ENCODE data around the gene FUT8. TPM values are rescaled to one million over a fixed set of nuclear protein-coding genes. Genes with fewer than 3 reads are reported as not detected.

The FUT8 gene
- total RNA-seq (100 to 1,000 TPM in 1 of 2 donors, 10 to 100 TPM in 1; 77.0 to 198 TPM), polyA plus RNA-seq (ENCODE audit: insufficient read length in 2 of 2) (10 to 100 TPM; 53.5 to 54.9 TPM)
- long read RNA-seq, donor 1, full-length matches to known transcripts, result 2 of 47 reads
- long read RNA-seq, donor 1, partial matches to known transcripts, result 45 of 47 reads
- long read RNA-seq, donor 1, other reads (novel, unspliced or antisense), result 0 of 47 reads
- long read RNA-seq, donor 2, result 0 reads
- long read RNA-seq, donor 3, result 0 reads
- long read RNA-seq, donor 4, partial matches to known transcripts, result 24 of 24 reads
- long read RNA-seq, donor 4, other reads (novel, unspliced or antisense), result 0 of 24 reads

DNA sequence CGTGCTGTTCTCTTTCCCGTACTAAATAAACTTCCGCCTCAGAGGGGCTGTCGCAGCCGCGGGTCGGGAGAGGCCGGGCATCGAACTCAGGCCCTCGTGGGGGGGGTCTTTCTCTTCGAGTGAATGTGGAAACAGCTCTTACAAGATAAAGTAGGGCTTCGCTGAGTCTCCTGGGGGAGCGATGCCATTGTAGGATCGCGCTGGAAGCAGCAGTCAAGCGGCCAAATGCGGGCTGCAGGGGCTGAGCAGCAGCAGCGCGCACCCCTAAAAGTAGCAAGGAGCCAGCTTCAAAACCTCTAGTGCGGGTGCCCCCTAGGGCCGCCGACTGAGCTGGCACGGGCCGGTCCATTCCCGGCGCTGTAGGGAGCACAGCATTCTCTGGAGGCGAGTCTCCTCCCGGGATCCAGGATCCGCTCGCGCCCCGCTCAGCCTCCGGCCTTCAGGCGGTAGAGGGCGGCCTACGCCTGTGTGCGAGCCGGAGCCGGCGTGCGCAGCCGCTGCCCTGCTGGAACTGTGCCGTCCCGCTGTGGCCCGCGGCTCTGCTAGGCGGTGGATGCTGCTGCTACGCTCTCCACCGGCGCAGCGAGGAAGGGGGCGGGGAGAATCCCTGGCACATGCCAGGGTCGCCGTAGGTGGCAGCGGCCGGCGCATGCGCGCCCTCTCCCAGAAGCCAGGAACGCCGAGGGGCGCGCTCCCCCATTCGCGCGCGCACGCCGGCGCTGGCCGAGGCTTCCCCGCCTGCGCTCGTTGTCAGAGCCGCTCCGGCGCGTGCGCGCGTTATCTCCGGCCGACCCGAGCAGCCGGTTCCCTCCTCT lies at the start of gene FUT8:
FUT8 (plus strand) TSS at position 699 of the 815 bp plus-strand sequence. CDS start 148,834 bp downstream, outside the sequence.
- Histone ChIP-seq H3K9me3 (ENCODE audit: control insufficient read depth, insufficient read depth, low read length) (no peaks in the 10 kb centered on the region), H3K4me3 (ENCODE audit: low read depth, low read length) (peak within 1 kb of the TSS; percentile 95), H3K27me3 (ENCODE audit: control insufficient read depth, insufficient read depth, low read length) (no peaks in the 10 kb centered on the region), H3K36me3 (ENCODE audit: control insufficient read depth, insufficient read depth, low read length) (no peaks in the 10 kb centered on the region), H3K27ac (ENCODE audit: low read depth, low read length) (peak within 1 kb of the TSS; percentile 98), H3K4me1 (ENCODE audit: control insufficient read depth, insufficient read depth, low read length) (no peaks in the 10 kb centered on the region)
- peak; percentile 93 to 99 (median 94) for DNase-seq (ENCODE audit: low read depth in 4 of 6, low spot score in 6 of 6)
- under 1% methylated on average over 82 of the region's 85 CpGs for WGBS (ENCODE audit: insufficient coverage)

DNA sequence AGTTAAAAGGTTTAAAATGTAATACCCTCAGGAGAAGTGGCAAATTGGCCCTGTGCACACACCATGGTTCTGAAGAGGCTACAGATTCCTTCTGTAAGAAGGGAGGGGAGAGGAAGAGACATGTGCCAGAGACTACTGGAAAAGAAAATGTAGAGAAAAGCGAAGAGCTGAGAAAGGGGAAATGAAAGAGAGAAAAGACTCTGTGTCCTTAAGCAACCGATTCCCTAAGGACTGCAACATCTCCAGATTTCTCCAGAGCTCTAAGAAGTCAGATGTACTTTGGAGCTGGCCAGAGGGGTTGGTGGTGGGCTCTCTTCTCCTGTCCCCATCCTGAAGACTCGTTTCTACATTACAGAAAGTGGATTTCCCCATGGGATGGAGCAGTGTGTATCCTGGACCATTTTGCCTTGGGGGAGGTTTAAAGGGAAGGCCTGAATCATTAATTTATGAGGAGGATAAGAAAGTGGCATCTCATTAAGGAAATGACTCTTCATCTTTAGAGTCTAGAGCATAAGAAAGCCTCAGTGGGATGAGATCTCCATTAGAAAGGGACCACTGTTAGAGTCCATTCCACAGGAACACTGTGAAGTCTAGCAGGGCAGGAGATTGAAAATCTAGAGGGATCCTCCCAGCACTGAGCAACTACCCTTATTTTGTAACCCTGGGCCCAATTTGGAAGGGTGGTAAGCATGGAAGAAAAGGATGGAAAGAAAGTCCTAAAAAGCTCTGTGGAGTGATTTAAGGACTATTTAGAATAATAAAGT lies 45.5 kb upstream of the FUT8 start:
- no peak overlapping the region for H3K4me3 ChIP-seq (ENCODE audit: low read depth, low read length)
- H3K36me3 ChIP-seq (ENCODE audit: control insufficient read depth, insufficient read depth, low read length), result no peaks in the 10 kb centered on the region
- DNase-seq (ENCODE audit: low read depth in 4 of 6, low spot score in 6 of 6), result no peak
- no peaks in the 10 kb centered on the region for H3K27me3 ChIP-seq (ENCODE audit: control insufficient read depth, insufficient read depth, low read length)
- no peak overlapping the region for H3K27ac ChIP-seq (ENCODE audit: low read depth, low read length)
- no peaks in the 10 kb centered on the region for H3K4me1 ChIP-seq (ENCODE audit: control insufficient read depth, insufficient read depth, low read length)
- no peaks in the 10 kb centered on the region for H3K9me3 ChIP-seq (ENCODE audit: control insufficient read depth, insufficient read depth, low read length)
- WGBS (ENCODE audit: insufficient coverage), result 71% methylated on average over 1 of the region's 3 CpGs

DNA sequence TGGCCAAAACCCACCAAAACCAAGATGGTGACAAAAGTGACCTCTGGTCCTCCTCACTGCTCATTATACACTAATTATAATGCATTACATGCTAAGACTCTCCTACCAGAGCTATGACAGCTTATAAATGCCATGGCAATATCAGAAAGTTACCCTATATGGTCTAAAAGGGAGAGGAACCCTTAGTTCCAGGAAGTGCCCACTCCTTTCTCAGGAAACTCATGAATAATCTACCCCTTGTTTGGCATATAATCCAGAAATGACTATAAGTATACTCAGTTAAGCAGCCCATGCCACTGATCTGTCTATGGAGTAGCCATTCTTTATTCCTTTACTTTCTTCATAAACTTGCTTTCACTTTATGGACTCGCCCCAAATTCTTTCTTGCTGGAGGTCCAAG lies 43.0 kb upstream of the FUT8 start:
- Histone ChIP-seq H3K36me3 (ENCODE audit: control insufficient read depth, insufficient read depth, low read length) (no peaks in the 10 kb centered on the region), H3K9me3 (ENCODE audit: control insufficient read depth, insufficient read depth, low read length) (no peaks in the 10 kb centered on the region), H3K27me3 (ENCODE audit: control insufficient read depth, insufficient read depth, low read length) (no peaks in the 10 kb centered on the region), H3K4me3 (ENCODE audit: low read depth, low read length) (no peak overlapping the region), H3K4me1 (ENCODE audit: control insufficient read depth, insufficient read depth, low read length) (no peaks in the 10 kb centered on the region), H3K27ac (ENCODE audit: low read depth, low read length) (no peak overlapping the region)
- WGBS (ENCODE audit: insufficient coverage), result 83% methylated on average over 1 of the region's 1 CpG
- DNase-seq (ENCODE audit: low read depth in 4 of 6, low spot score in 6 of 6), result no peak

DNA sequence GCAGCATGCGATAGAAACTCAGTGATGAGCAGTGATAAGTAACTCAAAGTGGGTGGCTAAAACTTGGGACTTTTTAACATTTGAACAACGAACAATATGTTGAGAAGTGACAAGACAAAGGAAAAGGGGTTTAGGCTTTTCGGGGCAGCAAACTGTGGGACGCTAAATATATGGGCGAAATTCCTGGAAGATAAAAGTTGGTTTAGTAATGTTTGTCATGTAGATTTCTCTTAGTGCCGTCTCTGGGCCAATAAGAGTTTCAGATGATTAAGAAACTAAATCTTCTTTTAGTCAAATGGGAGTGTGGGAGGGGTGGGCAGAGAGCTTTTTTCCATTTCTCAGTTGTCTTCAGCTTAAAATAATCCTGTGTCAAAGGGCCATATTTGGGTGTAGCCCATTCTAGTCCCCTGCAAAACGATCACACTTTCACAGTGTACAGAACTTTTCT lies 41.7 kb upstream of the FUT8 start:
- no peaks in the 10 kb centered on the region for H3K9me3 ChIP-seq (ENCODE audit: control insufficient read depth, insufficient read depth, low read length)
- no peaks in the 10 kb centered on the region for H3K27me3 ChIP-seq (ENCODE audit: control insufficient read depth, insufficient read depth, low read length)
- no peak for DNase-seq (ENCODE audit: low read depth in 4 of 6, low spot score in 6 of 6)
- no peaks in the 10 kb centered on the region for H3K4me1 ChIP-seq (ENCODE audit: control insufficient read depth, insufficient read depth, low read length)
- 66% methylated on average over 5 of the region's 7 CpGs for WGBS (ENCODE audit: insufficient coverage)
- H3K4me3 ChIP-seq (ENCODE audit: low read depth, low read length), result no peak overlapping the region
- no peak overlapping the region for H3K27ac ChIP-seq (ENCODE audit: low read depth, low read length)
- no peaks in the 10 kb centered on the region for H3K36me3 ChIP-seq (ENCODE audit: control insufficient read depth, insufficient read depth, low read length)

DNA sequence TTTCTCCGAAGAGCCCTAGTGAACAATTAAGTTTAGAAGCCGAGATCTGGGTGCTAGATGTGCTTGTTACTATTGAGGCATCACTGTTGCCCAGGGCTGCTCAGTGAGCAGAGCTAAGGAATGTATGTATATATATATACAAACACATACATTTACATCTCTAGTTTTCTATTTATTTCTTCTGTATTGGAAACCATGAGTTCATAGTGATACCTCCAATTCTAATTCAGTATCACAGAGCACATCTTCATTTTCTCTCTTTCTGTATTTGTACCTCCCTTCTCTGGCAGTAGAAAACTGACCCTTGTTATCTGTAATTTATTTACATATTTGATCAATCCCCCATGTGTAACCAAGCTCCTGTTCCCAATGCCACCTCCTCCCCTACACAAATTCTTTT lies 40.7 kb upstream of the FUT8 start:
- DNase-seq (ENCODE audit: low read depth in 4 of 6, low spot score in 6 of 6), result no peak
- Histone ChIP-seq H3K27ac (ENCODE audit: low read depth, low read length) (no peak overlapping the region), H3K4me1 (ENCODE audit: control insufficient read depth, insufficient read depth, low read length) (no peaks in the 10 kb centered on the region), H3K9me3 (ENCODE audit: control insufficient read depth, insufficient read depth, low read length) (no peaks in the 10 kb centered on the region), H3K27me3 (ENCODE audit: control insufficient read depth, insufficient read depth, low read length) (no peaks in the 10 kb centered on the region), H3K4me3 (ENCODE audit: low read depth, low read length) (no peak overlapping the region), H3K36me3 (ENCODE audit: control insufficient read depth, insufficient read depth, low read length) (no peaks in the 10 kb centered on the region)
- no CpG with 5 or more reads among the region's 2 CpGs for WGBS (ENCODE audit: insufficient coverage)

DNA sequence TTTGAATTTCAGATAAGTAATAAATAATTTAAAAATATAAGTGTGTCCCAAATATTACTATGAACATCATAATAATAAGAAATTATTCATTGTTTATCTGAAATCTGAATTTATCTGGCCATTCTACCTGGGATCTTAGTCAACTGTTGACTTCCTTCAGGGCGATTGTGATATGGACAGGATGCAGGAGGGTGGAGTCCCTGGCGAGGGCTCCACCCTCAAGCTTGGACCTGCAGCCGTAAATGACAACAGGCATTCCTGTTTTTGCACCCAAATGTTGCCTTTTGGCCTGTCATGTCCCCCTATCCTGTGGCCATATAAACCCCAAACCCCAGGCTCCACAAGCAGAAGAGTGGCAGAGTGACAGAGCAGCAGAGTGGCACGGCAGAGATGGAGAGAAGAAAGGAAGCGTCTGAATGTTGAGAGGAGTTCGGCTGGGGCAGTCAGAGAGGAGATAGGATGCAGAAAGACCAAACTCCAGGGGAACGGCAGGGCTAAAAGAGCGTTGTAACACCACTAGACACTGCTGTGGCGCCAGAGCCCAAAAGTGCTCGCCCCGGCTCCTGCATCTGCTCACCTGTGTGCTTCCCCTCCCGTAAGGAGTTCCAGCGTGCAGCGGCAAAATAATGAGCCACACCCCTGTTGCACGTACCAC lies 39.4 kb upstream of the FUT8 start:
- 59% methylated on average over 14 of the region's 15 CpGs for WGBS (ENCODE audit: insufficient coverage)

DNA sequence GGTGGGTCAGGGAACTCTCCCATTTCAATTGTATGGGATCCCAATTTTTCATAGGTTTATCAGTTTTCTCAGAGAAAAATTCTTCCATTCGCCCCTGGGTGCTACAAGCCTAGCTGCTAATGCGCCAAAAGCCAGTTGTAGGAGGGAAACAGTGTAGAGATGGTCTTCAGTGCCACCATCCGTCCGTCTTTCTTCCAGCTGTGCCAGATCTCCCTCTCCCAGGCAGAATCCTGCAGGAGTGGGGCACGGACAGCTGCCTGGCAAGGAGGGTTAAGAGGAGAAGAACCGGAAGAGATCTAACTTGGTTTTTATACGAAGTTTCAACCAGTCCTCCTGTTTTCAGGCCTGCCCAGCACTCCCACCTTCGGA lies 38.9 kb upstream of the FUT8 start:
- Histone ChIP-seq H3K4me1 (ENCODE audit: control insufficient read depth, insufficient read depth, low read length) (no peaks in the 10 kb centered on the region), H3K4me3 (ENCODE audit: low read depth, low read length) (no peak overlapping the region), H3K9me3 (ENCODE audit: control insufficient read depth, insufficient read depth, low read length) (no peaks in the 10 kb centered on the region), H3K36me3 (ENCODE audit: control insufficient read depth, insufficient read depth, low read length) (no peaks in the 10 kb centered on the region), H3K27ac (ENCODE audit: low read depth, low read length) (no peak overlapping the region), H3K27me3 (ENCODE audit: control insufficient read depth, insufficient read depth, low read length) (no peaks in the 10 kb centered on the region)
- DNase-seq (ENCODE audit: low read depth in 4 of 6, low spot score in 6 of 6), result peak in 1 of 6 donors; percentile 5
- WGBS (ENCODE audit: insufficient coverage), result 91% methylated on average over 6 of the region's 8 CpGs

More for the DNA sequence above, 39.4 kb upstream of the FUT8 start:
- H3K27me3 ChIP-seq (ENCODE audit: control insufficient read depth, insufficient read depth, low read length), result no peaks in the 10 kb centered on the region
- no peaks in the 10 kb centered on the region for H3K4me1 ChIP-seq (ENCODE audit: control insufficient read depth, insufficient read depth, low read length)
- DNase-seq (ENCODE audit: low read depth in 4 of 6, low spot score in 6 of 6), result no peak
- H3K27ac ChIP-seq (ENCODE audit: low read depth, low read length), result no peak overlapping the region
- H3K4me3 ChIP-seq (ENCODE audit: low read depth, low read length), result no peak overlapping the region
- no peaks in the 10 kb centered on the region for H3K9me3 ChIP-seq (ENCODE audit: control insufficient read depth, insufficient read depth, low read length)
- no peaks in the 10 kb centered on the region for H3K36me3 ChIP-seq (ENCODE audit: control insufficient read depth, insufficient read depth, low read length)

DNA sequence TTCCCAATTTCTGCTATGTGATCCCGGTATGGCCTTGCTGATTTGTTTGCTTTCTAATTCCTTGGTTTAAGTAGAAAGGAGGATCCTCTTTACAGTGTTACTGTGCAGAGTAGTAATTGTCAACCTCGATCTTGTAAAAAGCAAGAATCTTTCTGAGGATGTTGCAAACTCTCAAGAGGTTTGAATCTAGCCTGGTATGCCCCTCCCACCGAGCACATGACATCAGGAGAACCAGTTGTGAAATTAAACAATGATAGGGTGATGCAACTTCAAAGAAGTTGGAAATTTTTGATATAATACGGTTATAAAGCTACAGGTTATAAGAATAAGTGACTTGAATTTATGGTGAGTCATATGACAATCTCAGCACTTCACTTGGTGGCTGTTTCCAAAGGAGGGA lies 35.0 kb upstream of the FUT8 start:
- DNase-seq (ENCODE audit: low read depth in 4 of 6, low spot score in 6 of 6), result no peak
- WGBS (ENCODE audit: insufficient coverage), result 86% methylated on average over 4 of the region's 4 CpGs
- Histone ChIP-seq H3K27ac (ENCODE audit: low read depth, low read length) (no peak overlapping the region), H3K9me3 (ENCODE audit: control insufficient read depth, insufficient read depth, low read length) (no peaks in the 10 kb centered on the region), H3K4me1 (ENCODE audit: control insufficient read depth, insufficient read depth, low read length) (no peaks in the 10 kb centered on the region), H3K27me3 (ENCODE audit: control insufficient read depth, insufficient read depth, low read length) (no peaks in the 10 kb centered on the region), H3K4me3 (ENCODE audit: low read depth, low read length) (no peak overlapping the region), H3K36me3 (ENCODE audit: control insufficient read depth, insufficient read depth, low read length) (no peaks in the 10 kb centered on the region)

DNA sequence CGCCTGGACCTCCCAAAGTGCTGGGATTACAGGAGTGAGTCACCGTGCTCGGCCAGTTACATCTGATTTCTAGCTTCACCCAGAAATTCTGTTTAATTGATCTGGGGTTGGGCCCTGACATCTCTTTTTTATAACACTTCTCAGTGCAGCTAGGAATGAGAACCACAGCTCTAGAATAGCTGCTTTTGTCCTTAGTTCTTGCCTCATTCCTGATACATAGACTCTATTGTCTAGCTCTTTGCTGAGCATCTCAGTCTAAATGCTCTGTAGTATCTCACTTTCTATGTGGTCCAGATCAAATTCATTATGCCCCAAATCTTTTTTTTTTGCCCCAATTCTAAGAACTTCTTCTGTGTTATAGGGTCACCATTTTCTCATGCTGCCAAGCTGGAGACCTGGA lies 29.9 kb upstream of the FUT8 start:
- DNase-seq (ENCODE audit: low read depth in 4 of 6, low spot score in 6 of 6), result no peak
- WGBS (ENCODE audit: insufficient coverage), result 100% methylated on average over 1 of the region's 3 CpGs
- Histone ChIP-seq H3K27me3 (ENCODE audit: control insufficient read depth, insufficient read depth, low read length) (no peaks in the 10 kb centered on the region), H3K4me3 (ENCODE audit: low read depth, low read length) (no peak overlapping the region), H3K9me3 (ENCODE audit: control insufficient read depth, insufficient read depth, low read length) (no peaks in the 10 kb centered on the region), H3K36me3 (ENCODE audit: control insufficient read depth, insufficient read depth, low read length) (no peaks in the 10 kb centered on the region), H3K27ac (ENCODE audit: low read depth, low read length) (no peak overlapping the region), H3K4me1 (ENCODE audit: control insufficient read depth, insufficient read depth, low read length) (no peaks in the 10 kb centered on the region)
